ENCODE data around the gene PELI2. TPM values are rescaled to one million over a fixed set of nuclear protein-coding genes. Genes with fewer than 3 reads are reported as not detected.

PELI2 gene
- total RNA-seq, 1 donor from 2014 or later, result 7.8 TPM

DNA sequence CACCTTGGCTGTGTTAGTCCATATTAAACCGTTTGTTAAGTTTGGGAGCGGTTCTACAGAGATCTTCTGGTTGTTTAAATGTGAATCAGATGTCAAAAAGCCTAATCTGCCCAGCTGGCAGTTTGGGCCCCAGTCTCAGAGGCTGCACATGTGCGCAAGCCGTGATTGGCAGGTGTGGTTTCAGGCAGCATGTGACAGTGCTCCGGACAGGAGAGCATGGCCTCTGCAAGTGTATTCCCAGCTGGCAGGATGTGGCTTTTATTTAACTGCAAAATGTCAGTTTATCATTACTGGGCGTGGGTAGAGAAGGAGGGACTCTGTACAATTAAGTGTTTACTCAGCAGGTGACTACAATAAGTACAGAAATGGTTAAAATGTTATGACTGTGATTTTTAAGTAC is 77.5 kb downstream of the PELI2 start:
- Histone ChIP-seq H3K36me3 (ENCODE audit: control insufficient read depth in 3 of 3, insufficient read depth in 3 of 3, low read length in 3 of 3) (no peaks in the 10 kb centered on the region), H3K27ac (ENCODE audit: low read depth, low read length) (peak overlapping the region; percentile 38), H3K9ac (ENCODE audit: low read depth in 1 of 3, low read length in 3 of 3) (peak overlapping the region in 1 of 3 donors; percentile 1), H3K9me3 (ENCODE audit: control insufficient read depth in 3 of 3, low read length in 3 of 3) (no peaks in the 10 kb centered on the region), H3K27me3 (ENCODE audit: control insufficient read depth in 3 of 3, insufficient read depth in 3 of 3, low read length in 3 of 3) (no peaks in the 10 kb centered on the region), H3K4me3 (ENCODE audit: low read length in 3 of 3) (no peak overlapping the region), H3K4me1 (ENCODE audit: control insufficient read depth in 3 of 3, insufficient read depth in 3 of 3, low read length in 3 of 3) (peaks cover 8 to 14% (median 9%) of the 10 kb centered on the region in 3 donors)

DNA sequence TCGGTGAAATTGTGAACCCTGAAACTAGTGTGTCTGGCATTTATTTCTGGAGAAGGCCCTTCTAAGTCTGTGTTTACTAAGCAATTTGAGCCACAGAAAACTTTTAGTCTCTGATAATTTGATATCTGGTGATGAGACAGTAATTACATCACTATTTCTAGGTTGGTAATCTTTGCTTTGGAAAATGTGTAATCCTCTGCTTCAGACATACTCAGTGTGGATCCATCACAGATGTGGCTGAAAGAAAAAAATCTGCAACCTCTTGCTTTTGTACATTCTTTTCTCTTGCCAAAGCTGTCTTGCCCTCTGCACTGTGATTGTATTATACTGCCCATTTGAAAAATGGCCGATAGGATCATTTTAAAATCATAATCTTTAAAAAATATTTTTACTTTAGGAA is 78.1 kb downstream of the PELI2 start:
- Histone ChIP-seq H3K9ac (ENCODE audit: low read depth in 1 of 3, low read length in 3 of 3) (no peak overlapping the region), H3K9me3 (ENCODE audit: control insufficient read depth in 3 of 3, low read length in 3 of 3) (no peaks in the 10 kb centered on the region), H3K4me3 (ENCODE audit: low read length in 3 of 3) (no peak overlapping the region), H3K36me3 (ENCODE audit: control insufficient read depth in 3 of 3, insufficient read depth in 3 of 3, low read length in 3 of 3) (no peaks in the 10 kb centered on the region), H3K27me3 (ENCODE audit: control insufficient read depth in 3 of 3, insufficient read depth in 3 of 3, low read length in 3 of 3) (no peaks in the 10 kb centered on the region), H3K27ac (ENCODE audit: low read depth, low read length) (peak overlapping the region; percentile 38), H3K4me1 (ENCODE audit: control insufficient read depth in 3 of 3, insufficient read depth in 3 of 3, low read length in 3 of 3) (peaks cover 8 to 14% (median 9%) of the 10 kb centered on the region in 3 donors)

DNA sequence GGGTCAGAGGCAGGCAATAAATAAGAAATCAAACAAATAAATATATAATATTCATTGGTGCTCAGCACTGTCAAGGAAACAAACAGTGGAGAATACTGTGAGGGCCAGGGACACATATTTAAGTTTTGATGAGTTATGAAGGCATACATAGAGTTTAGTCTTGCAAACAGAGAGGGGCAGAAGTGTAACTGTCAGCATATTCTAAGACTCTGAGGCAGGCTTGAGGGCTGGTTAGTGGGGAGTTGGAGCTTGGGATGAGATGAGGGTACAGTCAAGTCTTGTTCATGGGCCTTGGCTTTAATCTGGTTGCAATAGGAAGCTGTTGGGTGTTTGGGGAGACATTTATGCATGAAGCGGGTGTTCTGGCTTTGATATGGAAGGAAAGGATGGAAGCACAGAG is 78.9 kb downstream of the PELI2 start:
- Histone ChIP-seq H3K27me3 (ENCODE audit: control insufficient read depth in 3 of 3, insufficient read depth in 3 of 3, low read length in 3 of 3) (no peaks in the 10 kb centered on the region), H3K27ac (ENCODE audit: low read depth, low read length) (no peak overlapping the region), H3K9me3 (ENCODE audit: control insufficient read depth in 3 of 3, low read length in 3 of 3) (no peaks in the 10 kb centered on the region), H3K4me3 (ENCODE audit: low read length in 3 of 3) (no peak overlapping the region), H3K9ac (ENCODE audit: low read depth in 1 of 3, low read length in 3 of 3) (no peak overlapping the region), H3K36me3 (ENCODE audit: control insufficient read depth in 3 of 3, insufficient read depth in 3 of 3, low read length in 3 of 3) (no peaks in the 10 kb centered on the region), H3K4me1 (ENCODE audit: control insufficient read depth in 3 of 3, insufficient read depth in 3 of 3, low read length in 3 of 3) (peaks cover 8 to 14% (median 9%) of the 10 kb centered on the region in 3 donors)

DNA sequence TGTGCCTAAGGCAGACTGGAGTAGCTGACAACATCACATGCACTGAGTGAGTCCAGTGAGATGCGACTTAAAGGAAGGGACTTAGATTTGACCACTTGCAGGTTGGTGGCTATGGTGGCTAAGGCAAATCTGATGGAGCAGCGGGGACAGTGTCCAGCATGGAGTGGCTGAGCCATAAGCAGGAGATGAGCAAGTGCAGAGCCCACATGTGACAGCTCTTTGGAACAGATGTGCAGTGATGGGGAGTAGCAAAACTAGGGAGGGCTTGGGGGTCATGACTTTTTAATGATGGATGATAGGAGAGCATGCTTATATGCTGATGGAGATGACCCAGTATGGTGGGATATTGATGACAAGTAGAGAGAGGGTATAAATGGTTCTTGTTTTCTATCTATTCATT is 80.2 kb downstream of the PELI2 start:
- Histone ChIP-seq H3K27me3 (ENCODE audit: control insufficient read depth in 3 of 3, insufficient read depth in 3 of 3, low read length in 3 of 3) (no peaks in the 10 kb centered on the region), H3K4me1 (ENCODE audit: control insufficient read depth in 3 of 3, insufficient read depth in 3 of 3, low read length in 3 of 3) (peaks cover 8 to 14% (median 9%) of the 10 kb centered on the region in 3 donors), H3K9me3 (ENCODE audit: control insufficient read depth in 3 of 3, low read length in 3 of 3) (no peaks in the 10 kb centered on the region), H3K9ac (ENCODE audit: low read depth in 1 of 3, low read length in 3 of 3) (no peak overlapping the region), H3K36me3 (ENCODE audit: control insufficient read depth in 3 of 3, insufficient read depth in 3 of 3, low read length in 3 of 3) (no peaks in the 10 kb centered on the region), H3K27ac (ENCODE audit: low read depth, low read length) (no peak overlapping the region), H3K4me3 (ENCODE audit: low read length in 3 of 3) (no peak overlapping the region)

DNA sequence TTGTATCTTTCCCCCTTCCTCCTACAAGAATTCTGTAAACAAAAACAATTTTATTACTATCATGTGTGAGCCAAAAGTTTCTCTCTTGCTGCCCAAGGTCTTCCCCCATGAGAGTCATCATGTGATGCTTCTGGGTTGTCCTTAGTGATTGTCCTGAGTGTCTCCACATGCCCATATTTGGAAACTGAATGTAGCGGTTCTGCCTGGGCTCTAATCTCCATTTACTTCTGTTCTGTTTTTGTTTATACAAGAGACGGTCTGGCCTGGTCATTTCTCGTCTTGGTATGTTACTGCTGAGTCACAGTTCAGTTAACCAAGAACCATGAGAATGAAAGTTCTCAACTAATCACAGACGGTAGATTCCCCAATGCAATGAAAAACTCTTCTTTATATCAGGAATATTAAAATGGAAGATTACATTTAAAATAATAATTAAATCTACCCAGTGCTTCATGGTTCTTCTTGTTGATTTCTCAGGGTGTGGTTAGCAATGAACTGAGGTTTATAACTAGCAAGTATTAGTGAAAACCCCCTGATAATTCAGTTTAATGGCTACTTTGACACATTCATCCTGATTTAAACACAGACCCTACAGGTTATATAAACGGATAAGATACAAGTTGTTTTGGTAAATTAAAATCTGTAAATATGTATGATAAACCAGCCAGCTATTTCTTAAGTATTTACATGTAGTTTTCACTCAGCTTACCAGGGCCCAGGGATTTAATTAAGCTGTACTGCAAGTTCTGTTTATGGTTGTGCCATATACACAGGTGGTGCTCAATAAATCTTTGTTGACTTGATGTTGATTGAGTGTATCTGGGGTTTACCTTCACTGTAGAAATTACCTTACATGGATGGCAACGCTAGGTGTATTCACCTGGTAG is 81.1 kb downstream of the PELI2 start:
- Histone ChIP-seq H3K36me3 (ENCODE audit: control insufficient read depth in 3 of 3, insufficient read depth in 3 of 3, low read length in 3 of 3) (no peaks in the 10 kb centered on the region), H3K4me1 (ENCODE audit: control insufficient read depth in 3 of 3, insufficient read depth in 3 of 3, low read length in 3 of 3) (peaks cover 8 to 14% (median 9%) of the 10 kb centered on the region in 3 donors), H3K9me3 (ENCODE audit: control insufficient read depth in 3 of 3, low read length in 3 of 3) (no peaks in the 10 kb centered on the region), H3K4me3 (ENCODE audit: low read length in 3 of 3) (no peak overlapping the region), H3K9ac (ENCODE audit: low read depth in 1 of 3, low read length in 3 of 3) (no peak overlapping the region), H3K27me3 (ENCODE audit: control insufficient read depth in 3 of 3, insufficient read depth in 3 of 3, low read length in 3 of 3) (no peaks in the 10 kb centered on the region), H3K27ac (ENCODE audit: low read depth, low read length) (peak overlapping the region; percentile 67)

DNA sequence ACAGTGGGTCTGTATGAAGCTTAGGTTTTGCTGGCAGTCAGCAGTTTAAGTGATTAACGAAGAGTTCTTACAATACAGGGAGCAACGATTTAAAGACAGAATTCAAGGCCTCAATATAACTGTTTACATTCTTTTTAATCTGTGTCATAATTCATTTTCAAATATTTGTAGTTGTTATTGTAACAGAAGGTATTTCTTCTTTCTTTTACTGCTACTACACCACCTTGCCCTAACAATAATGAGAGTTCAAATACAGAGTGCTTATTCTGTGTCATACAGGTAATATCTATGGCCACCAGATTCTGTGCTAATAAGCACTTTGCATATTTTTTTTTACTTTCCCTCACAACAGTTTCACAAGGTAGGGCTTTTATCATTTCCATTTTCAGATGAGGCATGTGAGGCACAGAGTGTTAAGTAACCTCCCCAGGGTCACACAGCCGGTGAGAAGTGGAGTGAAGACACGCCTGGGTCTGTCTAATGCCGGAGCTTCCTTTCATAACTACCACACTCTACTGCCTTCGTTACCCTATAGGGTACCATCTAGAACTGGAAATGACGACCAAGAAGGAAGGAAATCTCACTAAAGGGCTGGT is 81.9 kb downstream of the PELI2 start:
- Histone ChIP-seq H3K9me3 (ENCODE audit: control insufficient read depth in 3 of 3, low read length in 3 of 3) (no peaks in the 10 kb centered on the region), H3K36me3 (ENCODE audit: control insufficient read depth in 3 of 3, insufficient read depth in 3 of 3, low read length in 3 of 3) (no peaks in the 10 kb centered on the region), H3K4me1 (ENCODE audit: control insufficient read depth in 3 of 3, insufficient read depth in 3 of 3, low read length in 3 of 3) (peaks cover 7 to 14% (median 9%) of the 10 kb centered on the region in 3 donors), H3K27ac (ENCODE audit: low read depth, low read length) (peak overlapping the region; percentile 67), H3K27me3 (ENCODE audit: control insufficient read depth in 3 of 3, insufficient read depth in 3 of 3, low read length in 3 of 3) (no peaks in the 10 kb centered on the region), H3K9ac (ENCODE audit: low read depth in 1 of 3, low read length in 3 of 3) (no peak overlapping the region), H3K4me3 (ENCODE audit: low read length in 3 of 3) (no peak overlapping the region)

DNA sequence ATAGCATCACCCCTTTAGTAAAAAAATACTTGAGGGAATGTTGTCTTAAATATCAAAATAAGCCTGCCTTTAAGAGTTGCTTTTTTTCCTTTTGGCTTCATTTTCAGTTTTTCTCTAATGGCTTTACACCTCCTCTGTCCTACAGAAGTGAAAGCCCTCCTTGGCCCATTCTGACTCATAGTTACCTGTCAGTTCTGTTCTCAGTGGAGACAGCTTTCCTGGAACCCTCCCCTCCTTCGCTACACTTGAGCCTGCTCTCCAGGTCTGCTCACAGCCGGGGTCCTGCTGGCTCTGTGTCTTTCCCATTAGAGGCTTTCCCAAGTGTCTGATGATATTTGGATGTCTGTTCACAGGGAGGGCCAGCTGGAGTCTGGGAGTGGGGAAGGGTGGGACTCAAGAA is 84.0 kb downstream of the PELI2 start:
- Histone ChIP-seq H3K27ac (ENCODE audit: low read depth, low read length) (no peak overlapping the region), H3K27me3 (ENCODE audit: control insufficient read depth in 3 of 3, insufficient read depth in 3 of 3, low read length in 3 of 3) (no peaks in the 10 kb centered on the region), H3K4me1 (ENCODE audit: control insufficient read depth in 3 of 3, insufficient read depth in 3 of 3, low read length in 3 of 3) (peaks cover 0 to 6% (median 0%) of the 10 kb centered on the region in 3 donors), H3K9me3 (ENCODE audit: control insufficient read depth in 3 of 3, low read length in 3 of 3) (no peaks in the 10 kb centered on the region), H3K9ac (ENCODE audit: low read depth in 1 of 3, low read length in 3 of 3) (no peak overlapping the region), H3K36me3 (ENCODE audit: control insufficient read depth in 3 of 3, insufficient read depth in 3 of 3, low read length in 3 of 3) (no peaks in the 10 kb centered on the region), H3K4me3 (ENCODE audit: low read length in 3 of 3) (no peak overlapping the region)

DNA sequence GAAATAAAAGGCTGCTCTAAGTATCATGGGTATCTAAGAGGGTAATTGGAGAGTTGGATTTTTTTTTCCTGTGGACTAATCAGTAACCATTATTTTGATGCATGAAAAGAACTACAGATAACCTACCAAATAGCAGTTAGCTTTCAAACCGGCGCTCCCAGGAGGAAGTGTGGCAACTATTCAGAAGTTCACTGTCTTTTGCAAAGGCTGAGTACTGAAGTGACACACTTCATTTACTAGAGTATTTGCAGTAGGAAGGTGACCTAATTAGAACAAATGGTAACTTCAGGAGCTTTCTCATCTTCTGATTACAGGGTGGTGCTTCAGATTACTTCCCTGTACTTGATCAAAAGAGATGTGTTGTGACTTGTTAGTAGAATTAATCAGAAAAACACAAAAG is 87.7 kb downstream of the PELI2 start:
- H3K36me3 ChIP-seq (ENCODE audit: control insufficient read depth in 3 of 3, insufficient read depth in 3 of 3, low read length in 3 of 3), result no peaks in the 10 kb centered on the region
- no peaks in the 10 kb centered on the region for H3K27me3 ChIP-seq (ENCODE audit: control insufficient read depth in 3 of 3, insufficient read depth in 3 of 3, low read length in 3 of 3)
- no peak overlapping the region for H3K27ac ChIP-seq (ENCODE audit: low read depth, low read length)
- H3K4me1 ChIP-seq (ENCODE audit: control insufficient read depth in 3 of 3, insufficient read depth in 3 of 3, low read length in 3 of 3), result no peaks in the 10 kb centered on the region
- no peak overlapping the region for H3K9ac ChIP-seq (ENCODE audit: low read depth in 1 of 3, low read length in 3 of 3)
- H3K4me3 ChIP-seq (ENCODE audit: low read length in 3 of 3), result no peak overlapping the region
- no peaks in the 10 kb centered on the region for H3K9me3 ChIP-seq (ENCODE audit: control insufficient read depth in 3 of 3, low read length in 3 of 3)

DNA sequence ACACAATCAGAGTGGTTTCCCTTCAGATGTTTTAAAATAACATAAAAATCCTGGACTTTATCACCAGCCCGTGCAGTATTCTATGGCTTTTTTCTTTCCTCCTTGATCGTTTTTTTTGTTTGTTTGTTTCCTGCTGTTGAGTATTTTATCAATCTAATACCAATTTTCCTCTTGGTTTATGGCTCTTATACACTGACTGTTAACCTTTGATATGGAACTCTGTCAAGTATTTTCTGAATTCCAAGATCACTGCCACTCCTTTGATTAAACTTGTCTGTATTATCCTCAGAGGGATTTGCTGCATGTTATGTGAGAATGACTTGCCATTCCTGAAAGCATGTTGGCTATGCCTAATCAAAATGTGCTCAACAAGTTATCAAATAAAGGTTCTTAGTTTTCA is 88.4 kb downstream of the PELI2 start:
- Histone ChIP-seq H3K27me3 (ENCODE audit: control insufficient read depth in 3 of 3, insufficient read depth in 3 of 3, low read length in 3 of 3) (no peaks in the 10 kb centered on the region), H3K36me3 (ENCODE audit: control insufficient read depth in 3 of 3, insufficient read depth in 3 of 3, low read length in 3 of 3) (no peaks in the 10 kb centered on the region), H3K27ac (ENCODE audit: low read depth, low read length) (no peak overlapping the region), H3K4me3 (ENCODE audit: low read length in 3 of 3) (no peak overlapping the region), H3K9ac (ENCODE audit: low read depth in 1 of 3, low read length in 3 of 3) (no peak overlapping the region), H3K4me1 (ENCODE audit: control insufficient read depth in 3 of 3, insufficient read depth in 3 of 3, low read length in 3 of 3) (peaks cover 0 to 3% (median 0%) of the 10 kb centered on the region in 3 donors), H3K9me3 (ENCODE audit: control insufficient read depth in 3 of 3, low read length in 3 of 3) (no peaks in the 10 kb centered on the region)

DNA sequence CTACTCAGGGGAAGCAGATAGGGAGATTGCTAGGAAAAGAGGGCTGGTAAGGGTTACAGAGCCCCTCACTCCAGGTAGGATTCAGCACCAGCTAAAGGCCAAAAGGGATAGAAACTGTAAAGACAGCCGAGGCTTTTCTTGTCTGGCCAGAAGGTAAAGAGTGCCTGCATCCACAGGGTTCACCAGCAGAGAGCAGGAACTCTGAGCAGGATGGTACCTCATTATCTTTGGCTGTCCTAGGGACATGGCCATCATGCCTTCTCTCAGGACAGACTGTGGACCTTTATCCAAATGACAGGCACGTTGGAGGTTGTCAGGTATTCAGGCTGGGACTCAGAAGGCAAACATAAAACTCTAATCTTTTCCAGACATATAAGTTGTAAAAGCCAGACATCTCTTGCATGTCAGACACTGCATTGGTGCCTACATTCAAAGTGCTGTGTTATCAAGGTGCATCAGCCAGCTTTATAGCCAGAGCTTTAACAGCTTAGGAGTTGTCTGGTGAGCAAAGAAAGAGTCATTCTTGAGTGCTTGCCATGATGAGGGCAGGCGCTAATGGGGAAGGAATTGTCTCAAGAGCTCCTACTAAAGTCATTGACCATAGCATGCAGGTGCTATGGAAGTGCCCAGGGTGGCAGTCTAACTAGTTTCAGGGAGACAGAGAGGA is 89.5 kb downstream of the PELI2 start:
- Histone ChIP-seq H3K36me3 (ENCODE audit: control insufficient read depth in 3 of 3, insufficient read depth in 3 of 3, low read length in 3 of 3) (no peaks in the 10 kb centered on the region), H3K9ac (ENCODE audit: low read depth in 1 of 3, low read length in 3 of 3) (no peak overlapping the region), H3K27me3 (ENCODE audit: control insufficient read depth in 3 of 3, insufficient read depth in 3 of 3, low read length in 3 of 3) (no peaks in the 10 kb centered on the region), H3K4me1 (ENCODE audit: control insufficient read depth in 3 of 3, insufficient read depth in 3 of 3, low read length in 3 of 3) (peaks cover 0 to 3% (median 0%) of the 10 kb centered on the region in 3 donors), H3K9me3 (ENCODE audit: control insufficient read depth in 3 of 3, low read length in 3 of 3) (no peaks in the 10 kb centered on the region), H3K27ac (ENCODE audit: low read depth, low read length) (no peak overlapping the region), H3K4me3 (ENCODE audit: low read length in 3 of 3) (no peak overlapping the region)

Measured in skeletal muscle tissue (tissue), 4 donors.